GM12872 (cell line): ENCODE data around the gene SOWAHB.

Experiments
- TF ChIP-seq, protein P1 (sequence below): IDR thresholded peaks from 3 replicates; pipeline ENCODE4 v1.5.1; 2011; ENCODE audit warnings: low read depth, mild to moderate bottlenecking, low read length, moderate library complexity; ENCODE audit not compliant: insufficient read depth

Gene SOWAHB, protein sequence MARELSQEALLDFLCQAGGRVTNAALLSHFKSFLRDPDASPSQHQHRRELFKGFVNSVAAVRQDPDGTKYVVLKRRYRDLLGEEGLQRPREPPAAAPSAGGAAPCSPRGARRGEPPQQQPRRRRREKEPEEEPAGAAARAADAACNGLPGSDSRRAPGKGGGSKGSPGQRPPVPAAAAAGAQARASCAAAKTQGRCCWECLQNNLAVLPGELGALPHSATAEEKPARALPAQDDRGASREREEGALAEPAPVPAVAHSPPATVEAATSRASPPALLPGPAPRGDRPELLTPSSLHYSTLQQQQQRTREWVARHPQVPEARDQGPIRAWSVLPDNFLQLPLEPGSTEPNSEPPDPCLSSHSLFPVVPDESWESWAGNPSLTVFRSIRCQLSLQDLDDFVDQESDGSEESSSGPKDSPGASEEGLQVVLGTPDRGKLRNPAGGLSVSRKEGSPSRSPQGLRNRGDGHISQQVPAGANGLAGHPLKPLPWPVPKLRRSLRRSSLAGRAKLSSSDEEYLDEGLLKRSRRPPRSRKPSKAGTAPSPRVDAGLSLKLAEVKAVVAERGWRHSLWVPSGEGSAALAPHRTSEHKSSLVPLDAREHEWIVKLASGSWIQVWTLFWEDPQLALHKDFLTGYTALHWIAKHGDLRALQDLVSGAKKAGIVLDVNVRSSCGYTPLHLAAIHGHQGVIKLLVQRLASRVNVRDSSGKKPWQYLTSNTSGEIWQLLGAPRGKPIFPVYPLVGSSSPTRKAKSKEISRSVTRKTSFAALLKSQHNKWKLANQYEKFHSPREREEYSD

DNA sequence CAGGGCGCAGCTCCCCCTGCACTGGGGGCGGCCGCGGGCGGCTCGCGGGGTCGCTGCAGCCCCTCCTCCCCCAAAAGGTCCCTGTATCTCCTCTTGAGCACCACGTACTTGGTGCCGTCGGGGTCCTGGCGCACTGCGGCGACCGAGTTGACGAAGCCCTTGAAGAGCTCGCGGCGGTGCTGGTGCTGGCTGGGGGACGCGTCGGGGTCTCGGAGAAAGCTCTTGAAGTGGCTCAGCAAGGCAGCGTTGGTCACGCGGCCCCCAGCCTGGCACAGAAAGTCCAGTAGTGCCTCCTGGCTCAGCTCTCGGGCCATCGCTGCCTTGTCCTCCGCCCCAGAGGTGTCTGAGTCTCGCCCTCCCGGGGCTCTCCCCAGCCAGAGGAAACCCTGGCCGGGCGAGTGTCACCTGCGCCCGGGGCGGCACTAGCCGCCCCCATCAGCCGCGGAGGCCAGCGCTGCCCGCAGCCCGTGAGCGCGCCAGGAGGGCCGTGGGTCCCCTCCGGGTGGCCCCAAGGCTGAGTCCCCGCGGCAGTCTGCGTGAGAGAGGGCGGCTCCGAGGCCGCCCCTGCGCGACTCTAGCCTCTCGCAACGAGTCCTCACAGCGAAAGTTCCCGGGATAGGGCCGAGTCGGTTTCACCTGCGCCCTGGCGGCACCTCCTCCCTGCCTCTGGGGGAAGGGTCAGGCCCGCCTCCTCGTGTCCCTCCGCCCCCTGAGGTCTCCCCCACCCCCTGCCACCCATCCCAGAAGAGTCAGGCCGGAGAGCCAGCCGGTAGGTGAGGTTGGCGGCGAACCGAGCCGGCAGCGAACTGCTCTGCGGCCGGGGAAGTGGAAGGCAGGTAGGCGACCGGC, at the start of gene SOWAHB:
SOWAHB (minus strand) TSS at position 609 of the 849 bp plus-strand sequence; CDS start at position 314, 295 bp downstream.
- TF ChIP-seq, protein P1, sequence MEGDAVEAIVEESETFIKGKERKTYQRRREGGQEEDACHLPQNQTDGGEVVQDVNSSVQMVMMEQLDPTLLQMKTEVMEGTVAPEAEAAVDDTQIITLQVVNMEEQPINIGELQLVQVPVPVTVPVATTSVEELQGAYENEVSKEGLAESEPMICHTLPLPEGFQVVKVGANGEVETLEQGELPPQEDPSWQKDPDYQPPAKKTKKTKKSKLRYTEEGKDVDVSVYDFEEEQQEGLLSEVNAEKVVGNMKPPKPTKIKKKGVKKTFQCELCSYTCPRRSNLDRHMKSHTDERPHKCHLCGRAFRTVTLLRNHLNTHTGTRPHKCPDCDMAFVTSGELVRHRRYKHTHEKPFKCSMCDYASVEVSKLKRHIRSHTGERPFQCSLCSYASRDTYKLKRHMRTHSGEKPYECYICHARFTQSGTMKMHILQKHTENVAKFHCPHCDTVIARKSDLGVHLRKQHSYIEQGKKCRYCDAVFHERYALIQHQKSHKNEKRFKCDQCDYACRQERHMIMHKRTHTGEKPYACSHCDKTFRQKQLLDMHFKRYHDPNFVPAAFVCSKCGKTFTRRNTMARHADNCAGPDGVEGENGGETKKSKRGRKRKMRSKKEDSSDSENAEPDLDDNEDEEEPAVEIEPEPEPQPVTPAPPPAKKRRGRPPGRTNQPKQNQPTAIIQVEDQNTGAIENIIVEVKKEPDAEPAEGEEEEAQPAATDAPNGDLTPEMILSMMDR: no peak

DNA sequence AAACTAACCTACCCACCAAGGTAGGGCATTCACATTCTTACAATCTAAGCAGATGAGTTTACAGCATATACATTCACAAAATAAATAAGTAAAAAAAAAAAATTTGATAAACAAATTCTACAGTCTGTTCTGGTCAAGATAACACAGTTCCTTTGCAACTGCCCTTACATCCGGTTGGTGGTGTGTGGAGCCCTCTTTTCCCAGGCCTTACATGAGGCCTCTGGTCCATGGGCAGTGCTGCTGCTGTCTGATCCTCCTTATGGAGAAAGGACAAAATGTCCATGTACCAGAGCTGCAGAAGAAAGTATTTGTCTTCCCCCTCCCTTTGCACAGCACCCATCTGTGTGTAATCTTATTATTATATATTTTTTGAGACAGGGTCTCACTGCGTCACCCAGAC, 49.4 kb upstream of the SOWAHB start:
- TF ChIP-seq, protein P1: no peak

DNA sequence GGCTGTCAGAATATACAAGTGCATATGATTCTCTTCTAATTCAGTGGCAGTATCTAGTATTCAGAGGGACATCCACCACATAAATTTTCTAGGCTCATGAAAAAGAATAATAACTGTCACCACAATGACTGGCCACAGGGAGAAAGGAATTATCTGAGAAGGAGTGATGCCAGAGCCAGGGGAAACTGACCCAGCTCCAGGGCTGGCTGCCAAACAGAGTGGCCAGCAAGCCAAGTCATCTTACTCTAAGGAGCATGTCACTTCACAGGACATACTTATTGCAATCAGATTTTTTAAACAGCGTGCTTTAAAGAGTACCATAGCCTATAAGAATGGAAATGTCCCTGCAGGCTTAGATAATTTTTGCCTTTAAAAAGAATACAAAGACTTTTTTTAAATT, 45.8 kb upstream of the SOWAHB start:
- TF ChIP-seq, protein P1: no peak

DNA sequence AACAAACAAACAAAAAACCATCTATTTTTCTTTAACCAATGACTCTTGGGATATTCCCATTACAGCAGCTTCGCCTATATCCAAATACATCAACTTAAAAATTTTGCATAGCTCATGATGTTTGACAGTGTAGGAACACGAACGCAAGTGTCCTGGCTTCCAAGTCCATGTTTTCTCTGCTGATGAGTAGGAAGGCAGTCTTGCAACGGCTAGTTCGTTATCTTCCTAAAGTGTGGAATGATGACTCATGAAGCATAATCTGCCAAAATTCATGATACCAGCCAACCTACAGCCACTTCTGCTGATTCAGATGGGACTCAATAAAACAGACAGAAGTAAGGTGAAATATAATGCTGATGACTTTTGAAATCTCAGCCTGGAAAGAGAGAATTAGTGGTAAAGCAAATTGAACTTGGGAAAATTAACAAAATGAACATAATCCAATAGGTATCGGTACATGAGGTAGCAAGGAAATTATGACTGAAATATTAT, 45.2 kb upstream of the SOWAHB start:
- TF ChIP-seq, protein P1: no peak

DNA sequence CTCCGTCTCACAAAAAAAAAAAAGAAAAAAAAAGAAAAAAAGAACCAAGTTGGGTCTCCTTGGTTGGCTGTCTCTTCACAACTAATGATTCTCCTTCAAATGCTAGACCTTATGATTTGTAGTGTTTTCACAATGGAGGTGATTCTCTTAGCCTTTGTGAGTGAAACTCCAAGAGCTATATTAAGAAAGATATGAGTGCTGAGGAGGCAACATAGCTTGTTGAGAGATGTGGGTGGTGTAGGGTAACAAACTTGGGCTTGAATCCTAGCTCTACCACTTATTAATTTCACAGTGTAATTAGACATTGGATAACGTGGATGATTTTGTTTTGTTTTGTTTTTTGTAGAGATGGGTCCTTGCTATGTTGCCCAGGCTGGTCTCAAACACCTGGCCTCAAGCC, 41.2 kb upstream of the SOWAHB start:
- TF ChIP-seq, protein P1: no peak

DNA sequence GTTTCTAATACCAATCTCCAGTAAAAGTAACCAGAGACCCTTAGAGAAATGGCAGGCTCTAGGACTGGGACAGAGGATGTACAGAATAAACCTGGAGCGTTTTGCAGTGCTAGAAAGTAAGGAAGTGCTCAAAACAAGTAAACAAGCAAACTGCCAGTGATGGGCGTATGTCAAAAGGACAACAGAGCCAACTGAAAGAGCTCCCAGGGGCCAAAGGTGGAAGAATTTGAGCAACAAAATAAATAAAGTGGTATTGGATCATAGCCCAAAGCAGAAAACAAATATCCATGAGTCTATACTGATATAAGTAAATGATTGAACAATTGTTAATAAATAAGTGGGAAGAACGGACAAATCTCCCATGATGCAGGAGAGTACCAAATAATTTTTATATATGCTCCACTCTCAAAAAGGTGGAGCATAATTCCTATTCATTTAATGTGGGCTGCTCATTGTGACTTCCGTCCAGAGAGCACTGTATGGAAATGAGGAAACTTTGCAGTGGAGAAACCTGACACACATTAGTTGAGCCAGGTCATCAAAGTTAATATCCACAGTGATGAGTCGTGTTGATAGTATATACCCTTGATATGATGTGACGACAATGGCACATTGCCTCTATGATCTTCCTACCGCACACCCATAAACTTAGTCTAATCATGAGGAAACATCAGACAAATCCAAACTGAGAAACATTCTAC, 33.8 kb upstream of the SOWAHB start:
- TF ChIP-seq, protein P1: no peak
